ENCODE results near the gene MED12L.

The MED12L gene

GRCh38 chr3:151204530-151205402 is 119.3 kb downstream of the MED12L start:
- no peak for DNase-seq (ENCODE audit: low read depth)
- TF ChIP-seq, protein P1, sequence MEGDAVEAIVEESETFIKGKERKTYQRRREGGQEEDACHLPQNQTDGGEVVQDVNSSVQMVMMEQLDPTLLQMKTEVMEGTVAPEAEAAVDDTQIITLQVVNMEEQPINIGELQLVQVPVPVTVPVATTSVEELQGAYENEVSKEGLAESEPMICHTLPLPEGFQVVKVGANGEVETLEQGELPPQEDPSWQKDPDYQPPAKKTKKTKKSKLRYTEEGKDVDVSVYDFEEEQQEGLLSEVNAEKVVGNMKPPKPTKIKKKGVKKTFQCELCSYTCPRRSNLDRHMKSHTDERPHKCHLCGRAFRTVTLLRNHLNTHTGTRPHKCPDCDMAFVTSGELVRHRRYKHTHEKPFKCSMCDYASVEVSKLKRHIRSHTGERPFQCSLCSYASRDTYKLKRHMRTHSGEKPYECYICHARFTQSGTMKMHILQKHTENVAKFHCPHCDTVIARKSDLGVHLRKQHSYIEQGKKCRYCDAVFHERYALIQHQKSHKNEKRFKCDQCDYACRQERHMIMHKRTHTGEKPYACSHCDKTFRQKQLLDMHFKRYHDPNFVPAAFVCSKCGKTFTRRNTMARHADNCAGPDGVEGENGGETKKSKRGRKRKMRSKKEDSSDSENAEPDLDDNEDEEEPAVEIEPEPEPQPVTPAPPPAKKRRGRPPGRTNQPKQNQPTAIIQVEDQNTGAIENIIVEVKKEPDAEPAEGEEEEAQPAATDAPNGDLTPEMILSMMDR (conservative IDR thresholded peaks at IDR 0.05; ENCODE audit: low read depth, low read length): no peak
- no peak overlapping the region for H3K4me3 ChIP-seq (ENCODE audit: low read depth, low read length)

DNA sequence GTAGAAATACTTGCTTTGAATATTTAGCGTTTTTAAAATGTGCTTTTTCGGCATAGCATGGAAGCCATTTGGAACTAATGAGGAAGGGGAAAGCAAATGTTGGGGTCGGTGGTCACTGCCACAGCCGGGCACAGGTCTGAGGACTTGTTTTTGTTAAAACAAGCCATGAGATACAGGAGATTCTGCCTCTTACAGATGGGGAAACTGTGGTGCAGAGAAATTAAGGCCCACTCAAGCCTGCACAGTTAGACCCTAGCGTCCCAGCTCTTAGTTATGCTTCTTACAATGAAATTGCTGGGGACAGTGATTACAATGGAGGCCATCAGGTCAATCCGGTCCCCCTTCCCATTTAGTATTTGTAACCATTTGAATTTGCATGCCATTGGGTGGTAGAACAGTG is 120.0 kb downstream of the MED12L start:
- TF ChIP-seq, protein P1 (conservative IDR thresholded peaks at IDR 0.05; ENCODE audit: low read depth, low read length): no peak
- H3K4me3 ChIP-seq (ENCODE audit: low read depth, low read length): no peak overlapping the region

GRCh38 chr3:151206201-151206600 is 120.7 kb downstream of the MED12L start:
- no peak overlapping the region for H3K4me3 ChIP-seq (ENCODE audit: low read depth, low read length)
- TF ChIP-seq, protein P1 (conservative IDR thresholded peaks at IDR 0.05; ENCODE audit: low read depth, low read length): no peak
- DNase-seq (ENCODE audit: low read depth): no peak

More for the DNA sequence above, 120.0 kb downstream of the MED12L start:
- no peak for DNase-seq (ENCODE audit: low read depth)

DNA sequence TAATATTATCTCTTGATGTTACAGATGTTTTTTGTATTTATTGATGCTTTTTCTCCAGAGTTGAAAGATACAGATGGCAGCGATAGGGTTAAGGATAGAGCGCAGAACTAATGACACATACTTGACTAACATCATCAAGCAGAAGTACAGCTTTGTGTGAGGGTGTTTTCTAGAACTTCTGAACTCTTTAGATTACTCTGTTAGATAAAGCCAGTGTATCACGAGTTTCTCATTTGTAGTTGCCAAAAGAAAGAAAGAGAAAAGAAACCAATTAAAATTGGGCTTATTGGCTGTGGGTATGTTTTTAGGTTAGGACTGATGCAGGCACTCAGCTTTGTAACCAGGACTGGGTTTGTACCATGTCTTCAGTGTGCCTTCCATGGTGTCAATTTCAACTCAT is 124.2 kb downstream of the MED12L start:
- no peak for DNase-seq (ENCODE audit: low read depth)
- H3K4me3 ChIP-seq (ENCODE audit: low read depth, low read length): no peak overlapping the region
- TF ChIP-seq, protein P1 (conservative IDR thresholded peaks at IDR 0.05; ENCODE audit: low read depth, low read length): no peak

GRCh38 chr3:151210676-151211381 is 125.4 kb downstream of the MED12L start:
- no peak overlapping the region for H3K4me3 ChIP-seq (ENCODE audit: low read depth, low read length)
- TF ChIP-seq, protein P1 (conservative IDR thresholded peaks at IDR 0.05; ENCODE audit: low read depth, low read length): no peak
- DNase-seq (ENCODE audit: low read depth): peak; percentile 69

GRCh38 chr3:151213151-151213550 is 127.7 kb downstream of the MED12L start:
- H3K4me3 ChIP-seq (ENCODE audit: low read depth, low read length): no peak overlapping the region
- TF ChIP-seq, protein P1 (conservative IDR thresholded peaks at IDR 0.05; ENCODE audit: low read depth, low read length): no peak
- no peak for DNase-seq (ENCODE audit: low read depth)

Data from choroid plexus epithelial cell (primary cell).